NCI-H1436 treated with DMSO at 0.1 percent for 48 hours (cell line): ENCODE results near the gene SCLT1.

Source experiments
- DNase-seq: peaks from one replicate; lab custom pipeline; 2025; lab: John Stamatoyannopoulos, UW

SCLT1 gene

GRCh38 chr4:128840711-128841318 lies 252.5 kb downstream of the SCLT1 start:
- DNase-seq, result no peak

GRCh38 chr4:128837679-128838078 lies 255.7 kb downstream of the SCLT1 start:
- no peak for DNase-seq

GRCh38 chr4:128837198-128837597 lies 256.1 kb downstream of the SCLT1 start:
- no peak for DNase-seq

GRCh38 chr4:128835498-128836222 lies 257.7 kb downstream of the SCLT1 start:
- DNase-seq, result no peak
